Smooth muscle cell (in vitro differentiated cells): ENCODE results near the gene NCF4. TPM values are rescaled to one million over a fixed set of nuclear protein-coding genes. Genes with fewer than 3 reads are reported as not detected.

ENCODE experiments used
- DNase-seq: peaks from one replicate; lab custom pipeline; 2025; ENCODE audit not compliant: unreplicated experiment; lab: John Stamatoyannopoulos, UW
- H2AFZ ChIP-seq: fragments of 200-600 bp; sonication (generic); 2 replicates; pipeline ENCODE4 v1.6.0; 2016; ENCODE audit warnings: antibody characterized with exemption, low read depth, mild to moderate bottlenecking
- H3F3A ChIP-seq: fragments of 200-600 bp; sonication (generic); 2 replicates; pipeline ENCODE4 v1.6.0; 2017; ENCODE audit warnings: antibody characterized with exemption, low read depth
- H3K27ac ChIP-seq: fragments of 200-600 bp; sonication (generic); 2 replicates; pipeline ENCODE4 v1.5.1; 2016; ENCODE audit warnings: low read depth, mild to moderate bottlenecking
- H3K27me3 ChIP-seq: fragments of 200-600 bp; sonication (generic); 2 replicates; pipeline ENCODE4 v1.6.1; 2016; ENCODE audit warnings: low read depth, mild to moderate bottlenecking
- H3K36me3 ChIP-seq: fragments of 200-600 bp; sonication (generic); 2 replicates; pipeline ENCODE4 v1.5.1; 2016; ENCODE audit warnings: low read depth
- H3K4me1 ChIP-seq: fragments of 200-600 bp; sonication (generic); 2 replicates; pipeline ENCODE4 v1.5.1; 2016; ENCODE audit warnings: low read depth
- H3K4me2 ChIP-seq: fragments of 200-600 bp; sonication (generic); 2 replicates; pipeline ENCODE4 v1.6.0; 2016; ENCODE audit warnings: mild to moderate bottlenecking
- H3K4me3 ChIP-seq: fragments of 200-600 bp; sonication (generic); 2 replicates; pipeline ENCODE4 v1.5.1; 2016; ENCODE audit warnings: mild to moderate bottlenecking
- H3K79me2 ChIP-seq: fragments of 200-600 bp; sonication (generic); 2 replicates; pipeline ENCODE4 v1.6.0; 2016; ENCODE audit warnings: low read depth, mild to moderate bottlenecking
- H3K9ac ChIP-seq: fragments of 200-600 bp; sonication (generic); 2 replicates; pipeline ENCODE4 v1.6.0; 2016; ENCODE audit warnings: low read depth
- H3K9me3 ChIP-seq: fragments of 200-600 bp; sonication (generic); replicated peaks from 2 replicates; pipeline ENCODE4 v1.5.1; 2016; ENCODE audit warnings: low read depth
- H4K20me1 ChIP-seq: fragments of 200-600 bp; sonication (generic); 2 replicates; pipeline ENCODE4 v1.6.0; 2016; ENCODE audit warnings: low read depth
- CTCF ChIP-seq: fragments of 200-600 bp; sonication (generic); IDR thresholded peaks from 2 replicates; pipeline ENCODE4 v1.5.1; 2017; ENCODE audit warnings: borderline replicate concordance, mild to moderate bottlenecking, antibody characterized with exemption; ENCODE audit not compliant: insufficient read depth, poor library complexity, severe bottlenecking
- WGBS: methylation state at CpG from one replicate; pipeline ENCODE4 v1.1.7; 2016; ENCODE audit warnings: low lambda C conversion rate; 5-methylcytosine and 5-hydroxymethylcytosine counted together
- polyA plus RNA-seq: library from polyadenylated mRNA; unstranded; fragments of >200 nt; fragmentation: Nextera tagmentation; extraction: Ambion mirVana; gene quantifications from 2 replicates; pipeline ENCODE4 v1.2.1, GENCODE V29; 2016
- total RNA-seq: library from RNA; depleted of rRNA; stranded (reverse); fragments of >200 nt; gene quantifications from 2 replicates; pipeline ENCODE4 v1.2.3, GENCODE V29; 2014

NCF4 gene
- total and polyA plus RNA-seq, 2 experiments from 2014 or later, result 0.15 TPM; not detected in 1

GRCh38 chr22:36911887-36912661 is 51.3 kb downstream of the NCF4 start:
- no peak for TF ChIP-seq CTCF
- H3K27ac ChIP-seq, result no peak overlapping the region
- no peak overlapping the region for H3K4me3 ChIP-seq
- no peaks in the 10 kb centered on the region for H3K79me2 ChIP-seq
- no peaks in the 10 kb centered on the region for H3F3A ChIP-seq
- DNase-seq, result no peak
- 35% methylated on average over 13 of the region's 13 CpGs for WGBS
- H3K9ac ChIP-seq, result no peak overlapping the region
- no peak overlapping the region for H2AFZ ChIP-seq
- peaks cover 9% of the 10 kb centered on the region for H3K4me1 ChIP-seq
- H3K4me2 ChIP-seq, result peak overlapping the region; percentile 1
- no peaks in the 10 kb centered on the region for H3K36me3 ChIP-seq
- no peaks in the 10 kb centered on the region for H3K27me3 ChIP-seq
- H3K9me3 ChIP-seq, result no peaks in the 10 kb centered on the region
- no peaks in the 10 kb centered on the region for H4K20me1 ChIP-seq

DNA sequence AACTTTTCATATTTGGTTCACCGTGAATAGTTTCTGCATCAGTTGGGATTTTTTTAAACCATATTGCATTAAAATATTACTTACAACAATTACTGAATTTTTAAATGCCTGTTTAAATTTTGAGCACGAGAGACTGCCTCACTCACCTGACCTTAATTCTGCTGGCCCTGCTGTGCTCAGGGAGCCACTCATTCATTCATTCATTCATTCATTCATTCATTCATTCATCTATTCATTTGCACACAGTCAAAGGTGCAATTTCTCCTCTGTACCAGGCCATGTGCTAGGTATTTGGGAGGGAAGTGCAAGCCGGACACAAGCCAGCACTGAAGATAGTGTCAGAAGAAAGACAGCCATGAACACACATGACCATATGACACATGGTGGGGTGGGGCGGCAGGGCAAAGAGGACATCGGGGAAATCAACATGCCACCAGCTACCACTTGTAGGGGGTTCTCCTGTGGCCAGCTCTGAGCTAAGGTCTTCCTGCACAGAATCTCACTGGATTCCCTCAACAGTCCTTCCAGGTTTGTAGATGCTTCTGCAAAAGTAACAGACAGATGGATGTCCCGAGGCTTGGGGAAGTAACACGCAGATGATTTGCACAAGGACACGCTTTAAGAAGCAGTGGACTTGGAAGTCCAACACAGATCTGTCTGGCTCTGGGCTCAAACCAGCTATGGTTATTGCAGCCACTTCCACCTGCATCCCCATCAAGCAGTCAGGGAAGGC is 52.1 kb downstream of the NCF4 start:
- no peak for DNase-seq
- Histone ChIP-seq H3K27ac (no peak overlapping the region), H3K9ac (no peak overlapping the region), H3K79me2 (no peaks in the 10 kb centered on the region), H3K36me3 (no peaks in the 10 kb centered on the region), H3K27me3 (no peaks in the 10 kb centered on the region), H2AFZ (no peak overlapping the region), H3K9me3 (no peaks in the 10 kb centered on the region), H4K20me1 (no peaks in the 10 kb centered on the region), H3K4me1 (peaks cover 9% of the 10 kb centered on the region), H3K4me2 (peak overlapping the region; percentile 1), H3K4me3 (no peak overlapping the region), H3F3A (no peaks in the 10 kb centered on the region)
- WGBS, result 89% methylated on average over 8 of the region's 8 CpGs
- no peak for TF ChIP-seq CTCF

DNA sequence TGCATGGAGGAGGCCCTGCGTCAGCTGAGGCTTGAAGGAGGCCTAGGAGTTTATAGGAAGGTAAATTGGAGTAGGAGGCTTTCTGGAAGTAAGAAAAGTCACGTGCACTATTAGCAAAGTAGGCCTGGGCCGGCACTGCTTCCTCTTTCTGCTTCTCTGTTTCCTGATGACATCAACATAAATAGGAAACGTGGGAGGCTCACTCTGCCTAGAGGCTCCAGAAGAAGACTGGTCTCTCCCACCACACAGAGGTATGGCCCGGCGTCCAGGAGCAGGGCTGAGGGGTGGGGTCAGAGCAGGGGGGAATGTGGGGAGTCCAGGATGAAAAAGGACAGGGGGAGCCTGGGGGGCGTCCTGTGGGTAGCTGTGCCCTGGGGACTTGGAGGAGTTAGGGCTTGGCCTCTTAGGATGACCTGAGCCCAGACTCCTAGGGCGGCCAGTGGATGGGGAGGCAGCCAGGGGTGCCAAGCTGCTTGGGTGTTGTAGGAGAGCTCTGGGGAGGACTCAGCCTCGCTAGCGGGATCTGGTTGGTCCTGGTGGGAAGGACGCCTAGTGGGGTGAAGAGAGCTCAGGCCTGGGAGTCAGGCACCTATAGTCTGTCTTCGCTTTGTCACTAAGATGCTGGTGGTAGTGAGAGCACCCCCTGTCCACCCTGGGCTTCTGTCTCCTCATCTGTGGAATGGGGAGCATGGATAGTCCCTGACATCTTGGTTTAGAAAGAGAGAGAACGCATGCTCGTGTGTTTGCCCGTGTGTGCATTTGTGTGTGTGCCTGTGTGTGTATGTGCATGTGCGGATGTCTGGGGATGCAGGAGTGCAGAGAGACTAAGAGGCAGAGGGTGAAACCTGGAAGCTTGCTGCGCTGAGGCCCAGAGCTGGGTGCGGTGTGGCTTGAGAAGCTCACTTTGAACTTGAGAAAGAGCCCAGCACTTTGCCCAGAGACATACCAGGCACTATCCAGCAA is 52.9 kb downstream of the NCF4 start, which contains the start of gene CSF2RB:
CSF2RB (plus strand) TSS at position 202 of the 963 bp plus-strand sequence. CDS start 8,580 bp downstream, outside the sequence.
- no peak for DNase-seq
- no peaks in the 10 kb centered on the region for H3K36me3 ChIP-seq
- H3K4me3 ChIP-seq, result no peak within 1 kb of the TSS
- WGBS, result 88% methylated on average over 18 of the region's 18 CpGs
- H2AFZ ChIP-seq, result no peak within 1 kb of the TSS
- peak within 1 kb of the TSS; percentile 1 for H3K4me2 ChIP-seq
- H3F3A ChIP-seq, result no peaks in the 10 kb centered on the region
- no peaks in the 10 kb centered on the region for H4K20me1 ChIP-seq
- H3K4me1 ChIP-seq, result peaks cover 9% of the 10 kb centered on the region
- no peaks in the 10 kb centered on the region for H3K27me3 ChIP-seq
- no peak for TF ChIP-seq CTCF
- no peak within 1 kb of the TSS for H3K27ac ChIP-seq
- no peaks in the 10 kb centered on the region for H3K9me3 ChIP-seq
- H3K9ac ChIP-seq, result no peak within 1 kb of the TSS
- no peaks in the 10 kb centered on the region for H3K79me2 ChIP-seq
